Left lung (tissue), 14 donors: ENCODE measurements around the gene IRX5. TPM values are rescaled to one million over a fixed set of nuclear protein-coding genes. Genes with fewer than 3 reads are reported as not detected.

Experiments used
- ATAC-seq: fragments of 200-7000 bp; cut with Tn5 transposase; one replicate; pipeline ENCODE4 v1.9.1; 2020; ENCODE audit warnings: moderate library complexity
- DNase-seq, 4 donors: peaks; one replicate each; pipeline ENCODE4 v3.0.0-alpha.2; 2013 to 2020
- H3K27ac ChIP-seq, 2 donors: fragments of 200-600 bp; sonication (generic) in 1 of 2; one replicate each; pipeline versions ENCODE4 v1.5.0 to v1.8.0; 2020 to 2021
- H3K27me3 ChIP-seq, 2 donors: fragments of 200-600 bp; sonication (generic) in 1 of 2; one replicate each; pipeline versions ENCODE4 v1.5.0 to v1.8.0; 2020 to 2021
- H3K36me3 ChIP-seq, 2 donors: fragments of 200-600 bp; sonication (generic) in 1 of 2; one replicate each; pipeline versions ENCODE4 v1.5.0 to v1.8.0; 2020 to 2021
- H3K4me1 ChIP-seq, 2 donors: fragments of 200-600 bp; one replicate each; pipeline ENCODE4 v1.8.0; 2021
- H3K4me3 ChIP-seq, 2 donors: fragments of 200-600 bp; sonication (generic) in 1 of 2; one replicate each; pipeline versions ENCODE4 v1.5.0 to v1.8.0; 2020 to 2021; ENCODE audit warnings: mild to moderate bottlenecking in 1 of 2
- H3K9me3 ChIP-seq, 2 donors: fragments of 200-600 bp; sonication (generic) in 1 of 2; one replicate each; pipeline versions ENCODE4 v1.5.0 to v1.8.0; 2020 to 2021
- intact Hi-C, 2 donors: fragments of 100-400 bp; cut with DNase I; formaldehyde crosslinking; loops; one replicate each; pipeline versions ENCODE4 v1.11.2 to v1.14.2; 2022
- long read RNA-seq, 12 donors: library from polyadenylated mRNA in 2 of 12; unstranded in 2 of 12; transcript quantifications; one replicate each; pipeline ENCODE4 v2.0.0 and lab custom pipeline, GENCODE V29; 2019 to 2026
- polyA plus RNA-seq, 6 donors: library from polyadenylated mRNA; unstranded; fragments of 120-200 nt; gene quantifications; one replicate each; pipeline ENCODE4 v1.2.1, GENCODE V29; 2013; ENCODE audit not compliant: insufficient read length in 6 of 6
- total RNA-seq, 2 donors: library from RNA; stranded (reverse); fragmentation: NEBNext Ultra II Directional; extraction: Animal tissue kit (Norgen Biotek cat#: 25700); gene quantifications; one replicate each; pipeline ENCODE4 v1.2.1, GENCODE V29; 2021
- TF ChIP-seq, protein P1 (sequence below), 2 donors: fragments of 200-600 bp; sonication (generic) in 1 of 2; IDR thresholded peaks; one replicate each; pipeline versions ENCODE4 v1.5.0 to v1.8.0; 2021; ENCODE audit warnings: antibody characterized with exemption in 2 of 2
- donor health status: DM: no; HTN: yes; CAD: no.
- donor health status: DM: no; HTN: no; CAD: no.

The IRX5 gene
- 10 to 100 TPM; 12.8 to 19.0 TPM for total RNA-seq
- polyA plus RNA-seq, result 10 to 100 TPM; 23.2 to 35.4 (median 27.7) TPM
- long read RNA-seq, donor 1, transcript IRX5-203 (2 exons, 1,825 nt), result minor isoform, 6 of 33 reads
- long read RNA-seq, donor 1, transcript IRX5-202 (3 exons, 2,401 nt), result major isoform, 20 of 33 reads
- long read RNA-seq, donor 1, partial matches to known transcripts, result 6 of 33 reads
- long read RNA-seq, donor 1, other reads (novel, unspliced or antisense), result 0 of 33 reads
- long read RNA-seq, donor 2, transcript IRX5-202 (3 exons, 2,401 nt), result major isoform, 7 of 9 reads
- long read RNA-seq, donor 2, partial matches to known transcripts, result 0 of 9 reads
- long read RNA-seq, donor 2, other reads (novel, unspliced or antisense), result 0 of 9 reads
- long read RNA-seq, donor 3, transcript IRX5-202 (3 exons, 2,401 nt), result major isoform, 8 of 30 reads
- long read RNA-seq, donor 3, partial matches to known transcripts, result 21 of 30 reads
- long read RNA-seq, donor 3, other reads (novel, unspliced or antisense), result 0 of 30 reads
- long read RNA-seq, donor 4, result 0 reads
- long read RNA-seq, donor 5, transcript IRX5-202 (3 exons, 2,401 nt), result major isoform, 13 of 51 reads
- long read RNA-seq, donor 5, partial matches to known transcripts, result 35 of 51 reads
- long read RNA-seq, donor 5, other reads (novel, unspliced or antisense), result 0 of 51 reads
- long read RNA-seq, donor 6, transcript IRX5-202 (3 exons, 2,401 nt), result major isoform, 7 of 66 reads
- long read RNA-seq, donor 6, partial matches to known transcripts, result 56 of 66 reads
- long read RNA-seq, donor 6, other reads (novel, unspliced or antisense), result 0 of 66 reads
- long read RNA-seq, donor 7, transcript IRX5-202 (3 exons, 2,401 nt), result major isoform, 11 of 13 reads
- long read RNA-seq, donor 7, partial matches to known transcripts, result 0 of 13 reads
- long read RNA-seq, donor 7, other reads (novel, unspliced or antisense), result 0 of 13 reads
- long read RNA-seq, donor 8, transcript IRX5-202 (3 exons, 2,401 nt), result major isoform, 11 of 11 reads
- long read RNA-seq, donor 8, partial matches to known transcripts, result 0 of 11 reads
- long read RNA-seq, donor 8, other reads (novel, unspliced or antisense), result 0 of 11 reads
- long read RNA-seq, donor 9, result 0 reads
- long read RNA-seq, donor 10, result 0 reads
- long read RNA-seq, donor 11, result 0 reads
- long read RNA-seq, donor 12, transcript IRX5-202 (3 exons, 2,401 nt), result major isoform, 6 of 7 reads
- long read RNA-seq, donor 12, partial matches to known transcripts, result 0 of 7 reads
- long read RNA-seq, donor 12, other reads (novel, unspliced or antisense), result 0 of 7 reads

DNA sequence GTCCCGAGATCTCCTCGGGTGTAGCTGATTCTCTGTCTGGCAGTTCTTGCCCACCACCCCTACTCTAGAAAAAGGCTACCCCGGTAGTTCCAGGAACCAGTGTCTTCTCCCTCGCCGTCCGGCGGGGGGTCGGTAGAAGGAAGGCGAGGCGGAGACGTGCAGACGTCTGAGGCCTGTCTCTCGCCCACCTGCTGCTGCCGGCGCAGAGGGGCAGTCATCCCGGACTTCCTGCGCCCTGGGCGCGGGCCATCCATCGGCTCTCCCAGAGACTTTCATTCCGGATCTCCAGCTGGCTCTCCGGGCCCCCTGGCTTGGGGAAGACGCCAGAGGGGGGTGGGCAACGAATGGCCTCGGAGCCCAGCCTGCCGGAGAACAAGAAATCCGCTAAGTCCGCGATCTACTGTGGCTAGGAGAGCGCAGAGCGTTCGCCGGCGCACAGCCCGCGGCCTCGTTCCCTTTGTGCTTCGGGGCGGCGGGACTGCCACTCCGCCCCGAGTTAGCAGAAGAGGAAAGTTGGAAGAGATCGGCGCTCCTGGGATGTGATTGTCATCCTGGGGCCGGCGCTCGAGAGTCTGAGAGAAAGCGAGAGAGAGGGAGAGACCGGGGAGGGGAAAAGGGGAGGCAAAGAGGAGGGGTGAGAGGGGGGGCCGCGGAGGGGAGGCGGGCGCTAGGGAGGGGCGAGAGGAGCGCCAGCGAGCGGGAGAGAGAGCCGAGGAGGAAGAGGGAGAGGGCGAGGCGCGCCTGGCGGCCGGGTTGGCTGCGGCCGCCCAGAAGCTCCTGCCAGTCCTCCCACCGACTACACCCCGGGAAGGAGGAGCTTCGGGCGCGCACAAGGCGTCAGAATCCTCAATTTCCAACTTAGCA, at the start of gene IRX5:
Gene IRX5, plus strand, starts transcription at position 861 of the 864 bp plus-strand sequence. CDS start 334 bp downstream, outside the sequence.
- TF ChIP-seq, protein P1, sequence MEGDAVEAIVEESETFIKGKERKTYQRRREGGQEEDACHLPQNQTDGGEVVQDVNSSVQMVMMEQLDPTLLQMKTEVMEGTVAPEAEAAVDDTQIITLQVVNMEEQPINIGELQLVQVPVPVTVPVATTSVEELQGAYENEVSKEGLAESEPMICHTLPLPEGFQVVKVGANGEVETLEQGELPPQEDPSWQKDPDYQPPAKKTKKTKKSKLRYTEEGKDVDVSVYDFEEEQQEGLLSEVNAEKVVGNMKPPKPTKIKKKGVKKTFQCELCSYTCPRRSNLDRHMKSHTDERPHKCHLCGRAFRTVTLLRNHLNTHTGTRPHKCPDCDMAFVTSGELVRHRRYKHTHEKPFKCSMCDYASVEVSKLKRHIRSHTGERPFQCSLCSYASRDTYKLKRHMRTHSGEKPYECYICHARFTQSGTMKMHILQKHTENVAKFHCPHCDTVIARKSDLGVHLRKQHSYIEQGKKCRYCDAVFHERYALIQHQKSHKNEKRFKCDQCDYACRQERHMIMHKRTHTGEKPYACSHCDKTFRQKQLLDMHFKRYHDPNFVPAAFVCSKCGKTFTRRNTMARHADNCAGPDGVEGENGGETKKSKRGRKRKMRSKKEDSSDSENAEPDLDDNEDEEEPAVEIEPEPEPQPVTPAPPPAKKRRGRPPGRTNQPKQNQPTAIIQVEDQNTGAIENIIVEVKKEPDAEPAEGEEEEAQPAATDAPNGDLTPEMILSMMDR (IDR thresholded peaks at IDR 0.05), result peak in 1 of 2 donors; percentile 47
- intact Hi-C loops, result loop anchor here in 1 of 2 donors (10.0 kb wide), 1 partner anchor 645 kb away; the partner anchor contains the start of gene IRX3
- Histone ChIP-seq H3K4me1 (peaks cover 0 to 22% of the 10 kb centered on the region in 2 donors), H3K9me3 (no peaks in the 10 kb centered on the region), H3K27ac (peak within 1 kb of the TSS; percentile 79 to 91), H3K36me3 (no peaks in the 10 kb centered on the region), H3K4me3 (peak within 1 kb of the TSS; percentile 52 to 54), H3K27me3 (peaks cover 71 to 98% of the 10 kb centered on the region in 2 donors)
- DNase-seq (peak; percentile 79 to 95 (median 93)), ATAC-seq (peak; percentile 72)

DNA sequence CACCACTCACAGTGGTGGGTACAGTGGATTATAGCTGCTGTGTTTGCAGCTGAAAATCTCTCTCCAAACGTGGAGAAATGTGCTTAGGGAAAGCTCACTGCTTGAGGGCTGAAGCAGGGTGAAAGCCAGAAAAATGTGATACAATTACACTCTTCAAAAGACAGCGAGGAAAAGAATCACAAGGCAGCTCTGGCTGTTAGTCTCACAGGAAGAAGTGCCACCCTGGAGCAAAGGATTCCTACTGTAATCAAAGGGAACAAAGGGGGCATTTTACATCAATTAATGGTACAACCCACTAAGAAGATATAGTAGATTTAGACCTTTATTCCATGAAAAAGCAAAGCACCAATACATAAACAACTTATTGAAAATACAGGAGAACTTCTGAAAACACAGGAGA, 48.1 kb upstream of the IRX5 start:
- H3K27me3 ChIP-seq, result no peaks in the 10 kb centered on the region
- no peak overlapping the region for H3K27ac ChIP-seq
- H3K4me3 ChIP-seq, result no peak overlapping the region
- DNase-seq (no peak), ATAC-seq (no peak)
- no peaks in the 10 kb centered on the region for H3K36me3 ChIP-seq
- TF ChIP-seq, protein P1 (IDR thresholded peaks at IDR 0.05), result no peak
- no peaks in the 10 kb centered on the region for H3K4me1 ChIP-seq
- H3K9me3 ChIP-seq, result peaks cover 0 to 14% of the 10 kb centered on the region in 2 donors
- intact Hi-C loops, result no loop called here

DNA sequence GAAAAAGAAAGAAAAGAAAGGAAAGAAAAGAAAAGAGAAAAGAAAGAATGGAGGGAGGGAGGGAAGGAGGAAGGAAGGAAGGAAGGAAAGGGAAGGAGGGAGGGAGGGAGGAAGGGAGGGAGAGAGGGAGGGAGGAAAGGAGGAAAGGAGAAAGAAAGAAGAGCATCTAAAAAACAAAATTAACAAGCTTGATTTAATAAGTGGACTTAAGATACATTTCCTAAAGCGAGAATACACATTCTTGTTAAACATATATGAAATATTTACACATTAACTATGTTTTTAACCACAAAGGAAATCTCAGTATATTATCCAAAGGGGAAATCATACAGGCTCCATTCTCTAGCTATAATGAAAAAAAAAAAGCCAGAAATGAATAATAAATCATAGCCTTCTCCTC, 47.3 kb upstream of the IRX5 start:
- no peak for ATAC-seq
- TF ChIP-seq, protein P1 (IDR thresholded peaks at IDR 0.05), result no peak

DNA sequence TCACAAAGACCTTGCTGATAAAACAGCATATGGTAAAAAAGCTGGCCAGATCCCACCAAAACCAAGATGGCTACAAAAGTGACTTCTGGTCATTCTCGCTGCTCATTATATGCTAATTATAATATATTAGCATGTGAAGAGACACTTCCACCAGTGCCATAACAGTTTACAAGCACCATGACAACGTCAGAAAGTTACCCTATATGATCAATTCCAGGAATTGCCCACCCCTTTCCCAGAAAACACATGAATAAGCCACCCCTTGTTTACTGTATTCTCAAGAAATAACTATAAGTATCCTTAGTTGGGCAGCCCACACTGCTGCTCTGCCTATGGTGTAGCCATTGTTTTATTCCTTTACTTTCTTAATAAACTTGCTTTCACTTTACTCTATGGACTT, 44.6 kb upstream of the IRX5 start:
- TF ChIP-seq, protein P1 (IDR thresholded peaks at IDR 0.05), result no peak
- DNase-seq (no peak), ATAC-seq (no peak)
- no peaks in the 10 kb centered on the region for H3K36me3 ChIP-seq
- no peaks in the 10 kb centered on the region for H3K4me1 ChIP-seq
- H3K27ac ChIP-seq, result no peak overlapping the region
- H3K4me3 ChIP-seq, result no peak overlapping the region
- H3K27me3 ChIP-seq, result no peaks in the 10 kb centered on the region
- H3K9me3 ChIP-seq, result peaks cover 0 to 8% of the 10 kb centered on the region in 2 donors
- intact Hi-C loops, result no loop called here

More for the DNA sequence above, 47.3 kb upstream of the IRX5 start:
- H3K27ac ChIP-seq, result no peak overlapping the region
- no peaks in the 10 kb centered on the region for H3K4me1 ChIP-seq
- H3K9me3 ChIP-seq, result peaks cover 0 to 14% of the 10 kb centered on the region in 2 donors
- no peak for DNase-seq
- no peaks in the 10 kb centered on the region for H3K27me3 ChIP-seq
- H3K36me3 ChIP-seq, result no peaks in the 10 kb centered on the region
- H3K4me3 ChIP-seq, result no peak overlapping the region
- intact Hi-C loops, result no loop called here
